Ovary (tissue), 3 donors: ENCODE results near the gene PDE4DIP.
"Not testable (repeated sequence)": the region's sequence is repeated elsewhere in the genome, so short reads cannot be mapped to it uniquely, and the experiment has no call there.

Experiments used
- CTCF ChIP-seq, 3 donors: fragments of 450-650 bp in 2 of 3; fragments of 200-600 bp in 1 of 3; IDR thresholded peaks; one replicate each; pipeline versions ENCODE4 v1.5.1 to v1.8.0; 2016 to 2022; ENCODE audit warnings: antibody characterized with exemption in 3 of 3, mild to moderate bottlenecking in 1 of 3
- POLR2A ChIP-seq: fragments of 450-650 bp; IDR thresholded peaks from one replicate; pipeline ENCODE4 v1.6.1; 2017; ENCODE audit warnings: antibody characterized with exemption, mild to moderate bottlenecking, moderate library complexity
- donor health status: DM: no; HTN: no; CAD: no.

DNA sequence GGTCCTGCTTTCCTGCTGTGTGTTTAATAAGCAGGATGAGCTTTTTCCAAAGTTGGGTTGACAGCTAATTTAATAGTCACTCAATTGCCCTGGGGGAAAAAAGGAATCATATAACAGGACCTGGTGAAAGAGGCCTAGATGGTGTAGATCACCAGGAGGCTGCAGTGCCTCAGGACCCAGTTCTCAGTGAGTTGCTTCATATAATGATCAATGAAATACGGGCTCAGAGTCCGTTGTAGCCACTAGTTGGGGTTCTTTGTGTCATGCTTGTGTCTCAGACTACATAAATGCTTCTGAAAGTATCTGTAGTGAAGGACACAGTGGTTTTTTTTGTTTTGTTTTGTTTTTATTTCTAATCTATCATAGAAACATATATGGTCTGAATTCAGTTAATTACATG, 164.5 kb downstream of the PDE4DIP start:
- not testable (repeated sequence) for TF ChIP-seq CTCF (IDR thresholded peaks at IDR 0.05); POLR2A
